Skeletal muscle cell (primary cell): Measurements from ENCODE around the gene PLBD2.

ENCODE experiments used
- DNase-seq: peaks from one replicate; pipeline ENCODE4 v3.0.0-alpha.2; 2010; ENCODE audit warnings: low read depth
- H3K4me3 ChIP-seq: 2 replicates; pipeline ENCODE4 v1.5.1; 2011; ENCODE audit warnings: low read depth, mild to moderate bottlenecking, control low read depth, low read length, moderate library complexity

PLBD2 gene

DNA sequence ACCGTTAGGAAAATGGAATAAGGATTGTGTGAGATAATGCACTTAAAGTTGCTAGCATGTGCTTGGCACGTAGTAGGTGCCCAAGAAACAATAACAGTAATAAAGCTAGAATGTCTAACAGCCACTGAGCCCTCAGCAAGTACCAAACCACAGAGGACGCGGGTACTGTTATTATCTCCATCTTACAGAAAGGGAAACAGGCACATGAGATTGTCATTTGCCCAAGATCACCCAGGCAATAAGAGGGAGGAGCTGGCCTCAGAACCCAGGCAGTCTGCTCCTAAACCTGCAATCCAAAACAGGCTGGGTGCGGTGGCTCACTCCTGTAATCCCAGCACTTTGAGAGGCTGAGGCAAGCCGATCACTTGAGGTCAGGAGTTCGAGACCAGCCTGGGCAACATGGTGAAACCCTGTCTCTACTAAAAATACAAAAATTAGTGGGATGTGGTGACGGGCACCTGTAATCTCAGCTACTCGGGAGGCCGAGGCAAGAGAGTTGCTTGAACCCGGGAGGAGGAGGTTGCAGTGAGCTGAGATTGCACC is 50.4 kb downstream of the PLBD2 start:
- DNase-seq: no peak
- H3K4me3 ChIP-seq: no peak overlapping the region

DNA sequence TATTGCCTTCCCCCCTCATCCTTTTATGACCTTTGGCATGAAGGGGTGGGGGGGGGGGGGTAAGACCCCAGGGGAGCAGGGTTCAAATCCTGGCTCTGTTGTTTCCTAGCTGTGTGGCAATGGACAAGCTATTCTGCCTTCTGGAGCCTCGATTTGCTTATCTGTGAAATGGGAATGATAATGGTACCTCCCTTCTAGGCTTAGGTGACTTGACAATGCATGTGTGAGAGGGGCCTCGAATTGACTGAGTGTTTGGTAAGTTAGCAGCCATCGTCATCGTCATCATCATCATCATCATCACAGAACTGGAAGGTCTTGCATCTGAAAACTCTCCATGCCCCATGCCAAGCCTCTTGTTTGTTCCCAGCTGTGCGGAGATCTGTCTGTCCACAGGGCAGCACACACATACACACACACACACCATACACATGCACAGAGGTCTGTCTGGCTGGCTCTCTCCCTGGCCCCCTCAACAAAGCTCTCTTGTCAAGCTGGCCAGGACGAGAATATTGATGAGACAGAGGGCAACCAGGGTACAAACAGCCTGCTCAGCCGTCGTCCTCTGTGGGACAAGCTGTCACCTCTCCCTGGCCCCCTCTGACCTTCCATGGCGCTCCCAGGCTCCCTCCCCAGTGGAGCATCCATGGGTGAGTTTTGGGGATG is 51.2 kb downstream of the PLBD2 start:
- H3K4me3 ChIP-seq: no peak overlapping the region
- DNase-seq: no peak

DNA sequence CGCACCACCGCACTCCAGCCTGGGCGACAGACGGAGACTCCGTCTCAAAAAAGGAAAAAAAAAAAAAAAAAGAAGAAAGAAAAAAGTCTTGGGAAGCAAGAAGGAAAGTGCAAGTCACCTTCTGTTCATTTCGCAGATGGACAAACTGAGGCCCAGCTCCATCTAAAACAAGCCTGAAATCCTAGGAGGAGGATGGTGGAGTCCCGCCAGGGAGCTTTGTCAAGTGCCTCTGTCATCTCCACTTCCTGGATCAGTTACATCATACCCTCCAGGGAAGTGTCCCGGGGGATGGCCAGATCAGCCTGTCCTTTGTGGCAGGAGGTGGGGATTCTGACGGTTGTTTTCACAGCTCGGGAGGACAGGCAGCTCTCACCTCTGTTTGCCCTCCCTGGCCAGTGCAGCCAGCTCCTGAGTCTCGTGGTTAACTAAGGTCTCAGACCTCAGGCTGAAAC is 55.1 kb downstream of the PLBD2 start:
- H3K4me3 ChIP-seq: no peak overlapping the region
- DNase-seq: no peak

- H3K4me3 ChIP-seq: no peak overlapping the region
- DNase-seq: no peak
Measured at GRCh38 chr12:113414519-113415038, 56.2 kb downstream of the PLBD2 start.

DNA sequence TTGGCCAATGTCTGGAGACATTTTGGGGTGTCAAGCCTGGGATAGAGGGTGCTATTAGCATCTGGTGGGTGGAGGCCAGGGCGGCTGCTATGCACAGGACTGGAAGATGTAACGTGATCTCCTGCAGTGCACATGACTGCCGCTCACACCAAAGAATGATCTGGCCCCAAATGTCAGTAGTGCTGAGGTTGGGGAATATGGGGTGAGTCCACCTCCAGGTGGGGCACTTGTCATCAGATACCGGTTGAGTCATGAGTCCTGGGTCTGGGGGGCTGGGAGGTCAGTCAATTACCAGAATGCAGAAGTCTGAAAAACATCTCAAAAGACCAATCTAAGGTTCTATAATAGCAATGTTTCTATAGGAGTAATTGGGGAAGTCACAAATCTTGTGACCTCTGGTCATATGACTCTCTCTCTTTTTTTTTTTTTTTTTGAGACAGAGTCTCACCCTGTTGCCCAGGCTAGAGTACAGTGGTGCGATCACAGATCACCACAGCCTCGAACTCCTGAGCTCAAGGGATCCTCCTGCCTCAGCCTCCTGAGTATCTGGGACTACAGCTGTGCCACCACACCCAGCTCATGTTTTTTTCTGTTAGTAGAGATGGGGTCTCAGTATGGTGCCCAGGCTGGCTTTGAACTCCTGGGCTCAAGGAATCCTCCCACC is 57.8 kb downstream of the PLBD2 start:
- no peak for DNase-seq
- no peak overlapping the region for H3K4me3 ChIP-seq

DNA sequence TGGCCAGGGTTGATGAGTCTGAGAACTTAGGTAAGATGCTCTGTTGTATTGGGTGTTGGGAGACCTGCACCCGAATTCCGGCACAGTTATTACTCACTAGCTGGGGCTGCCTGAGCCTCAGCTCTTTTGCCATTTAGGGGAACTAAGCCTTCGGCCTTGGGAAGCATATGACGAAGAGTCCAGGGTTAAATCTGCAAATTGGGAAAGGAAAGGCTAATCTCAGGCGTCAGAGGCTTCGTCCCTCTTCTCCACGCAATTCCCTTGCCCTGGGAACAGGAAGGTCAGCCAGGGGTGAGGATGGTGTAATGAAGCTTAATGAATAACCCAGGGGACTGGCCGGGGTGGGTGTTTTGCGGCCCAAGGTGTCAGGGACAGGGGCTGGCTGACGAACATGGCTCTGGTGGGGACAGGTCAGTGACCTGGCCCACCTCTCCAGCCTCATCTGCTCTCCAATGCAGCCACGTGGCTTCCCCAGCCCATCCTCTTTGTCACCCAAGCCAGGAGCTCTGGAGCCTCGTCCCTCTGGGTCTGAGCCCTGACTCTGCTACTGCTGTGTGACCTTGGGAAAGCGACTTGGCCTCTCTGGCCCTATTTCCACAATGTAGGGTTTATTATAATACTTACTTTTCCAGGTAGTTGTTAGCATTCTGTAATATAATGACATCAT is 60.0 kb downstream of the PLBD2 start:
- DNase-seq: no peak
- H3K4me3 ChIP-seq: no peak overlapping the region

DNA sequence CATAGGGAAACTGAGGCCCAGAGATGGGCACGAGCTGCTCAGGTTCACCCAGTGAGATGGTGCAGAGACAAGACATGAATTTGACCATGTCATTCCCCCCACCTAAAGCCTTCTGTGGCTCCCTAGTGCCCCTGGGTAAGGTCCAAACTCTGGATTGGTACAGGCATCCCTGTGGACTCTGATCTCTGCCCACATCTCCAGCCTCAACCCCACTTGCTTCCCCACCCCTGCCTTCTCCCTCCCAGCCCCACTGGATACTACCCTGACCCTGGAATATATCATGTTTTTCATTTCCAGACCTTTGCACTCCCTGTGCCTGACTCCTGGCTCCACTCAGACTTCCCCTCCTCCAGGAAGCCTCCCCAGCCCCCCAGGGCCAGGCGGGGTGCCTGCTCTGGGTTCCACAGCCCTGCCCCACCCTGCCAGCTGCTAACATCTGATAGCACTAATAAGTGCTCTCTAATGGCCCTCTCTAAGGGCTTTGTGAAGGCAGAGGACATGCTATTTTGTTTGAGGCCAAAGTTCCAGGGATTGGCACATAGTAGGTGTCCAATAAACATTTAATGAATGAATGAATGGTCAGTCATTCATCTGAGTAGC is 62.7 kb downstream of the PLBD2 start:
- H3K4me3 ChIP-seq: no peak overlapping the region
- DNase-seq: no peak

- peak within 1 kb of the TSS; percentile 71 for H3K4me3 ChIP-seq
- DNase-seq: peak; percentile 64
Measured at GRCh38 chr12:113422030-113422885, 63.9 kb downstream of the PLBD2 start, which contains the start of gene SDSL. Gene SDSL (plus strand): TSS chr12:113422380. CDS start chr12:113427983, 5,603 bp downstream.

DNA sequence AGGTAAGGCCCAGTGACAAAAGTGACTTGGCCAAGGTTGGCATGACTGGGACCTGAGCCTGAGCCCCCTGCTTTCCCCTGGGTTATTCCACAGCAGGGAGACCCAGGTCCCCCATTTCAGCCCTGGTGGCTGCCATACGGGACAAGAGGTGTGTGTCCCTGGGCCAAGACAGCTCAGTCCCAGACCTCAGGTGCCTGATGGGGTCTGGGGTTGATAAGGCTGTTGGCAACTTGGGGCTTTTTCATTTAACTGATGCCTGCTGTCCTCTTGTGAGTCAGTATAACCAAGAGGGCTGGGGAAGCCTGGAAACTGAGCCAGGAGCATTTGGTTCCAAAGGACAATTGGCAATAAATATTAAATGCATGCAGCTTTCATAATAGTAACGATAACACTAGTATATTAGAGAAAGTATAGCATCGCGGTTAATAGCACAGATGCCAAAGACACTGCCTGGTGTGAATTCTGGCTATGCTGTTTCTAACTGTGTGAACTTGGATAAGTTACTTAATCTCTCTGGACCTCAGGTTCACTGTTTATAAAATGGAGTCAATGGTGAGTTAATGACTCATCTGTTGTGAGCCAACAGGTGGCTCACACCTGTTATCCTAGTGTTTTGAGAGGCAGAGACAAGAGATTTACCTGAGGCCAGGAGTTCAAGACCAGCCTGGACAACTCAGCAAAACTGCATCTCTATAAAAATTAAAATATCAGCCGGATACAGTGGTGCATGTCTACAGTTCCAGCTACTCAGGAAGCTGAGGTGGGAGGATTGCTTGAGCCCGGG is 64.7 kb downstream of the PLBD2 start:
- H3K4me3 ChIP-seq: peak overlapping the region; percentile 71
- no peak for DNase-seq

DNA sequence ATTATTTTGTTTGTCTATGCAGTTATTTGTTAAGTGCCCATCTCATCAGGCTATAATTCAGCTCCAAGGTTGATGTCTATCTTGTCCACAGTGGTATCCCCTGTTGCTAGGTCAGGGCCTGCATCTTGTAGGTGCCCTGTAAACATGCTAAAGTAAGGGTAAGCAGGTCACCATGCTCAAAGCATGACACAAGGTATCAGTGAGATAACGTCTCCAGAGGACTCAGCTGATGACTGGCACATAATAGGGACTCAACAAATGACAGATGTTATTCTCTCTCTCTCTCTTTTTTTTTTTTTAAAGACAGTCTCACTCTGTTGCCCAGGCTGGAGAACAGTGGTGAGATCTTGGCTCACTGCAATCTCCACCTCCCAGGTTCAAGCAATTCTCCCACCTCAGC is 66.1 kb downstream of the PLBD2 start:
- no peak for DNase-seq
- no peak overlapping the region for H3K4me3 ChIP-seq

DNA sequence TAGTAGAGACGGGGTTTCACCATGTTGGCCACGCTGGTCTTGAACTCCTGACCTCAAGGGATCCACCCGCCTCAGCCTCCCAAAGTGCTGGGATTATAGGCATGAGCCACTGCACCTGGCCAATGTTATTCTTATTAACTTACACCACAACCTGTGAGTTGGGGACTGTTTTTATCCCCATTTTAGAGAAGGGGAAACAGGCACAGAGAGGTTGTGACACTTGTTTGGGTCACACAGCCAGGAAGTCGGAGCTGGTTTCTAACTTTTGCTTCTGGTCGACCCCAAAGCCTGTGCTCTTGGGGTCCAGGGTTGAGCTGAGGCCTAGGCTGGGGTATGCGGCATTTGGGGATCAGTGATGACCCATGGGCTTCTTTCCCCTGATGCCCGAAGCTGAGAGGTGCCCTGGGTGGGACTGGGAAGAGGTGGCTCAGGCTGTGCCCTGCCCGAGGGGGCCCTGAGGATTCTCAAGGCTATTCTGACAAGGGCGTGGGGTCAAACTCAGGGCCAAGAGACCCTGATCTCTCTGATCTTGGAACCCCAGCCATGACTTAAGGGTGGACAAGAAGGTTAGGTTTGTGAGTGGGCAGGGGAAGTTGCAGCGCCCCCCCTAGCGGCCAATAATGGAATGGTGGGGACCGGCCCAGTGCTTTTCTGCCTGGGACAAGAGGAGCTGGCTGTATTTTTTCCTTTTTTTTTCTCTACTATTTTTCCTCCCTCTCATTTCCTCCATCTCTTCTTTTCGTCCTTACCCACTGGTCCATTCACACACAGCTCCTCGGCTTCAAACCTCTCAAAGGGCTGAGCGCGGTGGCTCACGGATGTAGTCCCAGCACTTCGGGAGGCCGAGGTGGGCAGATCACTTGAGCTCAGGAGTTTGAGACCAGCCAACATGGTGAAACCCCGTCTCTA is 66.8 kb downstream of the PLBD2 start:
- DNase-seq: no peak
- no peak overlapping the region for H3K4me3 ChIP-seq

- H3K4me3 ChIP-seq: no peak overlapping the region
- no peak for DNase-seq
Measured at GRCh38 chr12:113425960-113426453, 67.6 kb downstream of the PLBD2 start.

DNA sequence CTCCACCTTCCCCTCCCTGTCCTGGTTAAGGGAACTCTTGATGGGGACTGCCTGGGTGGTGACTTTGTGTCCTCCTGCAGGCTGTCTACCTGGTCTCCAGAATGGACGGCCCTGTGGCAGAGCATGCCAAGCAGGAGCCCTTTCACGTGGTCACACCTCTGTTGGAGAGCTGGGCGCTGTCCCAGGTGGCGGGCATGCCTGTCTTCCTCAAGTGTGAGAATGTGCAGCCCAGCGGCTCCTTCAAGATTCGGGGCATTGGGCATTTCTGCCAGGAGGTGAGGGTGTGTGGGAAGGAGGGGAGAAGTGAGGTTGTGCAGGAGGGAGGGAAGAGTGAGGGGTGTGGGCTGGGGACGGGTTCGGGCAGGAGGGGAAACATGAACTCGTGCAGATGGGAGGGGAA is 69.5 kb downstream of the PLBD2 start:
- no peak for DNase-seq
- H3K4me3 ChIP-seq: no peak overlapping the region

GRCh38 chr12:113428482-113428881 is 70.1 kb downstream of the PLBD2 start:
- H3K4me3 ChIP-seq: no peak overlapping the region
- no peak for DNase-seq

GRCh38 chr12:113432986-113433385 is 74.6 kb downstream of the PLBD2 start:
- no peak overlapping the region for H3K4me3 ChIP-seq
- no peak for DNase-seq

GRCh38 chr12:113435367-113435766 is 77.0 kb downstream of the PLBD2 start:
- DNase-seq: no peak
- no peak overlapping the region for H3K4me3 ChIP-seq

DNA sequence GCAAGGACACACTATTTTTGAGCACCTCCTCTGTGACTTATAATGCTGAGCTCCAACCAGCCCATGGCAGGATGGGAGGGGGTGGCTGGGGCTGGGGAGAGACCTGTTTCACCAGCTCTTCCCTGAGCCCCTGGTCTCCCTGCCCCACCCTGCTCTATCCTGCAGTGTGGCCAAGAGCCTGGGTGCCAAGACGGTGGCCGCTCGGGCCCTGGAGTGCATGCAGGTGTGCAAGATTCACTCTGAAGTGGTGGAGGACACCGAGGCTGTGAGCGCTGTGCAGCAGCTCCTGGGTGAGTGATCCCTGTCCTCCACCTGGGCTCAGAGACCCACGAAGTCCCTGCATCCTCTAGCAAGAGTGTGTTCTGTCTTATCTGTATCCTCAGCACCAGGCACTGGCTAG is 78.2 kb downstream of the PLBD2 start:
- no peak for DNase-seq
- no peak overlapping the region for H3K4me3 ChIP-seq
